K562 (cell line): Measurements from ENCODE around the gene NUB1. TPM values are rescaled to one million over a fixed set of nuclear protein-coding genes. Genes with fewer than 3 reads are reported as not detected.

ENCODE experiments used
- ARID3A ChIP-seq: IDR thresholded peaks from 2 replicates; pipeline ENCODE4 v1.6.1; 2012; ENCODE audit warnings: low read depth, low read length, improper control_type of control experiment, borderline replicate concordance
- CBFA2T3 ChIP-seq: fragments of 450-650 bp; IDR thresholded peaks from 2 replicates; pipeline ENCODE4 v1.6.1; 2017
- ETV5 ChIP-seq: sonication (generic); formaldehyde crosslinking; IDR thresholded peaks from 2 replicates; pipeline ENCODE4 v1.4.0; 2020; ENCODE audit warnings: low read depth, mild to moderate bottlenecking, missing genetic modification reagents
- HDAC1 ChIP-seq, 2 experiments: fragments of 450-650 bp; IDR thresholded peaks; 2 replicates each; pipeline ENCODE4 v1.6.1; 2016 to 2017; ENCODE audit warnings: inconsistent platforms in 1 of 2, mild to moderate bottlenecking in 1 of 2, moderate library complexity in 1 of 2
- HMBOX1 ChIP-seq: sonication (generic); IDR thresholded peaks from 2 replicates; pipeline ENCODE4 v1.6.1; 2016
- HOMEZ ChIP-seq: fragments of 250-450 bp; sonication (Bioruptor Pico); IDR thresholded peaks from 2 replicates; pipeline ENCODE4 v1.4.0; 2020; ENCODE audit warnings: mild to moderate bottlenecking, moderate library complexity
- HOXB6 ChIP-seq: fragments of 250-450 bp; sonication (Bioruptor Pico); IDR thresholded peaks from 2 replicates; pipeline ENCODE4 v1.5.1; 2022; ENCODE audit warnings: mild to moderate bottlenecking, borderline replicate concordance
- JUND ChIP-seq, 2 experiments: IDR thresholded peaks; 2 replicates in 1 of 2; 3 replicates in 1 of 2; pipeline ENCODE4 v1.6.1; 2011; ENCODE audit warnings: borderline replicate concordance in 2 of 2, low read depth in 2 of 2, low read length in 2 of 2, improper control_type of control experiment in 1 of 2, missing biosample characterization in 1 of 2, missing genetic modification characterization in 1 of 2, missing genetic modification reagents in 1 of 2
- KDM5B ChIP-seq: fragments of 200-600 bp; sonication (generic); IDR thresholded peaks from 2 replicates; pipeline ENCODE4 v1.6.1; 2012; ENCODE audit warnings: low read depth, mild to moderate bottlenecking, moderate library complexity, low read length, control low read depth, inconsistent platforms; ENCODE audit not compliant: insufficient replicate concordance
- NELFE ChIP-seq: IDR thresholded peaks from 2 replicates; pipeline ENCODE4 v1.6.1; 2011; ENCODE audit warnings: mild to moderate bottlenecking; ENCODE audit not compliant: insufficient read depth, insufficient read length
- PTBP1 ChIP-seq: fragments of 200-400 bp; formaldehyde crosslinking; IDR thresholded peaks from 2 replicates; pipeline ENCODE4 v1.6.1; 2017; ENCODE audit warnings: low read depth, low read length
- RBFOX2 ChIP-seq: fragments of 200-400 bp; formaldehyde crosslinking; IDR thresholded peaks from 2 replicates; pipeline ENCODE4 v1.6.1; 2017; ENCODE audit warnings: low read depth, mild to moderate bottlenecking, low read length, moderate library complexity
- SNRNP70 ChIP-seq: fragments of 200-400 bp; formaldehyde crosslinking; optimal IDR thresholded peaks from 2 replicates; pipeline ENCODE3; 2017; ENCODE audit warnings: low read depth, low read length
- SP1 ChIP-seq: sonication (generic); formaldehyde crosslinking; IDR thresholded peaks from 2 replicates; pipeline ENCODE4 v1.8.1; 2022; ENCODE audit warnings: mild to moderate bottlenecking, missing genetic modification reagents
- SREBF1 ChIP-seq: fragments of 150-350 bp; IDR thresholded peaks from 2 replicates; pipeline ENCODE4 v1.6.1; 2014; ENCODE audit warnings: antibody characterized with exemption, low read depth, low read length, borderline replicate concordance
- U2AF2 ChIP-seq: fragments of 200-400 bp; formaldehyde crosslinking; optimal IDR thresholded peaks from 2 replicates; pipeline ENCODE3; 2017; ENCODE audit warnings: low read depth, mild to moderate bottlenecking, low read length
- ZC3H8 ChIP-seq: fragments of 450-650 bp; IDR thresholded peaks from 2 replicates; pipeline ENCODE4 v1.6.1; 2017
- ZFP91 ChIP-seq: sonication (generic); formaldehyde crosslinking; IDR thresholded peaks from 2 replicates; pipeline ENCODE4 v1.8.0; 2022; ENCODE audit warnings: mild to moderate bottlenecking, missing genetic modification reagents
- ZNF232 ChIP-seq: sonication (generic); formaldehyde crosslinking; IDR thresholded peaks from 2 replicates; pipeline ENCODE4 v1.8.0; 2022; ENCODE audit warnings: mild to moderate bottlenecking, missing genetic modification reagents
- ZNF436 ChIP-seq: fragments of 250-450, 450-650 bp; sonication (Bioruptor Pico); formaldehyde crosslinking; IDR thresholded peaks from 2 replicates; pipeline ENCODE4 v1.7.0; 2020; ENCODE audit warnings: mild to moderate bottlenecking
- ZNF644 ChIP-seq: fragments of 200-800 bp; sonication (Bioruptor generic); IDR thresholded peaks from 2 replicates; pipeline ENCODE4 v1.6.1; 2016; ENCODE audit warnings: low read depth, missing genetic modification characterization, missing compliant biosample characterization
- polyA plus RNA-seq, 8 experiments: library from polyadenylated mRNA; depleted of rRNA in 4 of 8; stranded (reverse) in 5 of 8; unstranded in 3 of 8; fragments of >200 nt; fragmentation: Nextera tagmentation in 2 of 8; fragmentation: Illumina TruSeq in 1 of 8; extraction: Ambion mirVana in 2 of 8; extraction: Trizol in 1 of 8; gene quantifications; 2 replicates each; pipeline versions ENCODE4 v1.2.1 to v1.2.3, GENCODE V29; 2011 to 2014; ENCODE audit warnings: inconsistent platforms in 1 of 8, missing spikeins in 1 of 8
- total RNA-seq, 7 experiments: library from RNA; depleted of rRNA in 6 of 7; stranded (reverse); fragments of >200 nt in 6 of 7; fragmentation: Illumina TruSeq in 2 of 7; extraction: Trizol in 2 of 7; gene quantifications; 2 replicates each; pipeline versions ENCODE4 v1.2.1 to v1.2.3, GENCODE V29; 2011 to 2021; ENCODE audit warnings: low replicate concordance in 1 of 7

NUB1 gene
- total and polyA plus RNA-seq, 9 of the 15 experiments (the other 6 are each of a cell fraction or from before 2014, with no cell fraction given) = 43.2 to 159 (median 85.2) TPM

- TF ChIP-seq ZFP91 (CRISPR knock-in tag) (0 out of 2 replicates have a peak, but pooled peaks have one; percentile 58), RBFOX2 (peak; percentile 94), SP1 (CRISPR knock-in tag) (peak; percentile 100), HMBOX1 (no peak), HOMEZ (no peak), PTBP1 (no peak), HDAC1 (IDR thresholded peaks at IDR 0.05) (peak in 1 of 2 experiments; percentile 83; a peak in 2 of 4 replicates), ZC3H8 (no peak), JUND (IDR thresholded peaks at IDR 0.05; ENCODE audit: borderline replicate concordance, low read depth, low read length) (peak; percentile 45), JUND (tag; IDR thresholded peaks at IDR 0.05; ENCODE audit: borderline replicate concordance, low read depth, low read length) (no peak; the same call in 2 of the 3 replicates), KDM5B (peak; percentile 96), SREBF1 (0 out of 2 replicates have a peak, but pooled peaks have one; percentile 16), SNRNP70 (no peak), ARID3A (no peak), NELFE (no peak), ZNF436 (no peak), U2AF2 (no peak), HOXB6 (0 out of 2 replicates have a peak, but pooled peaks have one; percentile 42), CBFA2T3 (no peak), ETV5 (CRISPR knock-in tag) (0 out of 2 replicates have a peak, but pooled peaks have one; percentile 40), ZNF232 (CRISPR knock-in tag) (no peak), ZNF644 (no peak)
Measured at GRCh38 chr7:151341357-151342101, at the start of gene NUB1 (continued).
